ENCODE results near the gene CAMKV.
A peak's percentile ranks its signal among the peaks of the same experiment; 100 is the strongest.
"Not testable (repeated sequence)": the region's sequence is repeated elsewhere in the genome, so short reads cannot be mapped to it uniquely, and the experiment has no call there.

CAMKV gene

DNA sequence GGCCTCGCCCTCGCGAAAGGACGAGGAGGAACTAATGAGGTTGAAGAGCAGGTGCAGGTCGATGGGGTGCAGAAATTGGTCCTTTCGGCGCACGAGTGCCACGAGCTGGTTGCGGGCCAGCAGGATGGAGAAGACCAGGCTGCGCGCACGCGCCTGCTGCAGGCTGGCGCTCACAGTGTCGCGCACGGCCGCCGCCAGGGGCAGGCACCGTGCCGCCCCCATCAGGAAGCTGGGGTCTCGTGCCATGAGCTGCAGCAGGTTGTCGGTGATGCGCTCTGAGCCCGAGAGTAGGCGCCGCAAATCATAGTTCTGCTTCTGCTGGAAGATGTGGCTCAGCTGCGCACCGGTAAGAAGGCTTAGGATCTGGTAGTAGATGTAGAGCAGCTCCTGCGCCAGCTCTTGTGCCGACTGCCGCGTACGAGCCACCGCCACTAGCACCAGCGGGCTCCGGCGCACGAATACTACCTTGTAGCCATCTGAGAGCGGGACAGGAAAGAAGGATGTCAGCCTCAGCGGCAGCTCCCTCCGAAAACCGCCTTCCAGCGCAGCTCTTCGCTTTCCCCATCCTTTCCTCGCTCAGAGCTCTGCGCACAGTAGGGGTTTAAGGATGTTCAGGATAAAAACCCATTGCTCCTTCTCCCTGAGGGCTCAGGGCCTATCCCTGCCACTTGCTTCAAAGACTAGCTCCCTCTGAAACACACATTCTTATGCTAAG lies 40.9 kb upstream of the CAMKV start:
- peak; percentile 2 for DNase-seq (ENCODE audit: low spot score)
- in situ Hi-C loops (cut with MboI; ENCODE audit: low sequenced_read_pairs, unreplicated experiment) = no loop called here
- TF ChIP-seq, protein P1, sequence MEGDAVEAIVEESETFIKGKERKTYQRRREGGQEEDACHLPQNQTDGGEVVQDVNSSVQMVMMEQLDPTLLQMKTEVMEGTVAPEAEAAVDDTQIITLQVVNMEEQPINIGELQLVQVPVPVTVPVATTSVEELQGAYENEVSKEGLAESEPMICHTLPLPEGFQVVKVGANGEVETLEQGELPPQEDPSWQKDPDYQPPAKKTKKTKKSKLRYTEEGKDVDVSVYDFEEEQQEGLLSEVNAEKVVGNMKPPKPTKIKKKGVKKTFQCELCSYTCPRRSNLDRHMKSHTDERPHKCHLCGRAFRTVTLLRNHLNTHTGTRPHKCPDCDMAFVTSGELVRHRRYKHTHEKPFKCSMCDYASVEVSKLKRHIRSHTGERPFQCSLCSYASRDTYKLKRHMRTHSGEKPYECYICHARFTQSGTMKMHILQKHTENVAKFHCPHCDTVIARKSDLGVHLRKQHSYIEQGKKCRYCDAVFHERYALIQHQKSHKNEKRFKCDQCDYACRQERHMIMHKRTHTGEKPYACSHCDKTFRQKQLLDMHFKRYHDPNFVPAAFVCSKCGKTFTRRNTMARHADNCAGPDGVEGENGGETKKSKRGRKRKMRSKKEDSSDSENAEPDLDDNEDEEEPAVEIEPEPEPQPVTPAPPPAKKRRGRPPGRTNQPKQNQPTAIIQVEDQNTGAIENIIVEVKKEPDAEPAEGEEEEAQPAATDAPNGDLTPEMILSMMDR (IDR thresholded peaks at IDR 0.05; ENCODE audit: borderline replicate concordance, control extremely low read depth, extremely low read depth, insufficient read depth, missing control alignments) = no peak

DNA sequence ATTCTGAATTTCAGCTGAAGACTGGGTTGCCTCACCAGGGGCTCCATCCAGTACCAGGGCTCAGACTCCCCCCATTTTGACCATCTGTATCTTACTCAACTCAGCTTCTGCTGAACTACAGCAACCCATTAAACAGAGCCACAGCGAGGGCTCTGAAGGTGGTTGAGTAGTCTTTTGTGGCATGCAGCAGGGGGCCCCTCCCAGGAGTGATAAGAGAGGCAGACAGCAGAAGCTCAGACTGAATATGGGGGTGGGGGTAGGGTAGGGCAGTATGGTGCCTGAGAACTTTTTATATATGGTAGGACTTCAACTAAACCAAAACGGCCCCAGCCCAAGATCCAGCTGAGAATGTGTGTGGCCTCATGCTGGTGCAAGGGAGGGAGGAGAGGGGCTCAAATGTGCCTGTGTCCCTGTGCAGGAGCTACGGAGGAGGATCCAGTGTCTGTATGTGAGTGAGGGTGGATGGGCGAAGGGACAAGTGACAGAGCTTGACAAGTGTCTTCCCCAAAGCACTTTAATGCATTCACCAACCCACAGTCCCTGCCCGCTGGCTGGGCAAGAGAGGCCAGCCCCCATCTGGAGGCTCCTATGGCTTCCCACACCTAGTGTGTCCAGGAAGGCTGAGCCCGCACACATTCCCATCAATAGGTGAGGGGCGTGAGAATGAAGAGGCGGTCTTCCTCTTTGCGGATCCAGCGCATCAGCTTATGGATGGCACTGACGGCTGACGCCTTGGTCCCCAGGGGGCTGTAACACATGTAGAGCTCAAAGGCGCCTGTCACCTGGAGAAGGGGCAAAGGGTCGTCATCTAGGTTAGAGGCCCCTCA lies 38.9 kb upstream of the CAMKV start:
- TF ChIP-seq, protein P1 (IDR thresholded peaks at IDR 0.05; ENCODE audit: borderline replicate concordance, control extremely low read depth, extremely low read depth, insufficient read depth, missing control alignments) = no peak
- in situ Hi-C loops (cut with MboI; ENCODE audit: low sequenced_read_pairs, unreplicated experiment) = no loop called here
- DNase-seq (ENCODE audit: low spot score) = no peak

DNA sequence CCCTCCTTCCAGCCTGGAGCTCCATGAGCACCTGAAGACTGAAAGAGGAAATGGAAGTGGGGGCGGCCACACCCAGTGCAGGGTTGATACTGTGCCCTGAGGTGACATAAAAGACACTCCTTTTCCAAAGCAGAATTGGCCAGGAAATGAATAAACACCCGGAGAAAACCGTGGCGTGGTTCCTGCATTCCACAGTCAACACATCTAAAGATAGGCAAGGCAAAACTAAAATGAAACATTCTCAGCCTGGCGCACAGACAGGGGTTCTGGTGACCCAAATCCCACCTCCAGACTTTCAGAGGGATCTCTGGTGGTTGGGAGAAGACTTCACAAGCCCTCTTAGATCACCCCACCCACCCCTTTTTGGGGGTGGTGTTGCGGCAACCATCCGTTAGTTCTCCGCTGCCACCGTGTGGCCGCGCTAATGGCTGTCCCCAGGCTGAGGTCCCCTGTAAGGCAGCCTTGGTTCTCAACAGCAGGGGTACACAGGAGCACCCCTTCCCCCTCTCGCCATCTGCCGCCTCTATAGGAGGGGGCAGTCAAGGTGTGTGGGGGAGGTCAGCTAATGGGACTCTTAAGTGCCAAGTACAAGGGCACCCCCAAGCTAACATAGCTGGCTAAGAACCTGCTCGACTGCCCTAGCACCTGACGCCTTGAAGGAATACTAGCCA lies 36.5 kb upstream of the CAMKV start:
- TF ChIP-seq, protein P1 (IDR thresholded peaks at IDR 0.05; ENCODE audit: borderline replicate concordance, control extremely low read depth, extremely low read depth, insufficient read depth, missing control alignments) = peak; percentile 50
- in situ Hi-C loops (cut with MboI; ENCODE audit: low sequenced_read_pairs, unreplicated experiment) = no loop called here
- DNase-seq (ENCODE audit: low spot score) = peak; percentile 83

DNA sequence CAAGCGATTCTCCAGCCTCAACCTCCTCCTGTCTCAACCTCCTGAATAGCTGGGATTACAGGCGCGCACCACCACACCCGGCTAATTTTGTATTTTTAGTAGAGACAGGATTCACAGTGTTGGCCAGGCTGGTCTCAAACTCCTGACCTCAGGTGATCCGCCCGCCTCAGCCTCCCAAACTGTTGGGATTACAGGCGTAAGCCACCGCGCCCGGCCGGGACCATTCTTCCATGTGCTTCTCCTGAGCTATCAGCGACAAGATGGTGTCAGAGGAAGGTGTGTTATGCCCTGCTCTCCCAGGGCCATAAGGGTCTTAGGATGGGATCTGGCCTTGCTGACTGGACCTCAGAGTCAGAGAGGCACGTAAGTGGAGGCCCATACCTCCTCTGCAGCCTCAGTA lies 34.7 kb upstream of the CAMKV start:
- in situ Hi-C loops (cut with MboI; ENCODE audit: low sequenced_read_pairs, unreplicated experiment); DNase-seq (ENCODE audit: low spot score): not testable (repeated sequence)

DNA sequence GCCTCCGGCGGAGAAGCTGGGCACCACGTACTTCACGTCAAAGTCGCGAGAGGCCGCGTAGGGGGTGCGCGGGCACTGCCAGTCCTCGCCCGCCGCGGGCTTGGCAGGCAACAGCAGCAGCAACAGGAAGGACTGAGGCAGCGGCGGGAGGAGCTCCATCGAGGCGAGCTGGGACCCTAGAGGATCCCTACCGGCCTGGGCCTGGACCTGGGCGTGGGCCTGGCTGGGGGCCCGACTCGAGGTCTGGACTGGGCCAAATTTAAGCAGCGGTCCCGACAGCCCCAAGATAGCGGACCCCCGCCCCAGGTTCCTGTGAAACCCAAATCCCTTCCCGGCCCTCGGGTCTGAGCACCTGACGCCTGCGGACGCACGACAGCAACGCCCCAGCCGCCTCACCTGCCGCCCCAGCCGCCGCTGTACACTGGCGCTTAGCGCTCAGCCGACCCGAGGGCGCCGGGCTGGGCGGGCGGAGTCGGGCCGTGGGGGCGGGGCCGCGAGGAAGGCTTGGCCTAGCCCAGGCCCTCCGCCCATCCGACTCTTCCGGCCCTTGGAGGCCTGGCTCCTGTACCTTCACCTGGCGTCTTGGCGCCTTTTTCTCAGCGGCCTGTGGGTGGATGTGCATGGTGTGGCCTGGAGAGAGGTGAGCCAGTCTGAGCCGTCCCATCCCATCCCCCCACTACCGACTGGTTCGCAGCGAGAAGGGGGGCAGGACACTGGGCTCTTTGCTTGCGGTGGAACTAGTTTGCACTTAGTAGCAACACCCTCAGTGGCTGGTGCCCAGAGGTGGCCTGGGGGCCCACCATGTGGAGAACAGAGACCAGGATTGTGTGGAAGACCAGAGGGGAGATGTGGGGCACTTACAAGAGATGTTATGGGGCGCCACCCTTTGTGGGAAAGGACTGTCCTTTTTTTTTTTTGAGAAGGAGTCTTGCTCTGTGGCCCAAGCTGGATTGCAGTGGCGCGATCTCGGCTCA lies 34.0 kb upstream of the CAMKV start, which contains the start of gene MST1R:
MST1R (minus strand) TSS at position 423 of the 974 bp plus-strand sequence; CDS start at position 159, 264 bp downstream.
- DNase-seq (ENCODE audit: low spot score) = peak; percentile 94
- TF ChIP-seq, protein P1 (IDR thresholded peaks at IDR 0.05; ENCODE audit: borderline replicate concordance, control extremely low read depth, extremely low read depth, insufficient read depth, missing control alignments) = no peak
- in situ Hi-C loops (cut with MboI; ENCODE audit: low sequenced_read_pairs, unreplicated experiment) = no loop called here

DNA sequence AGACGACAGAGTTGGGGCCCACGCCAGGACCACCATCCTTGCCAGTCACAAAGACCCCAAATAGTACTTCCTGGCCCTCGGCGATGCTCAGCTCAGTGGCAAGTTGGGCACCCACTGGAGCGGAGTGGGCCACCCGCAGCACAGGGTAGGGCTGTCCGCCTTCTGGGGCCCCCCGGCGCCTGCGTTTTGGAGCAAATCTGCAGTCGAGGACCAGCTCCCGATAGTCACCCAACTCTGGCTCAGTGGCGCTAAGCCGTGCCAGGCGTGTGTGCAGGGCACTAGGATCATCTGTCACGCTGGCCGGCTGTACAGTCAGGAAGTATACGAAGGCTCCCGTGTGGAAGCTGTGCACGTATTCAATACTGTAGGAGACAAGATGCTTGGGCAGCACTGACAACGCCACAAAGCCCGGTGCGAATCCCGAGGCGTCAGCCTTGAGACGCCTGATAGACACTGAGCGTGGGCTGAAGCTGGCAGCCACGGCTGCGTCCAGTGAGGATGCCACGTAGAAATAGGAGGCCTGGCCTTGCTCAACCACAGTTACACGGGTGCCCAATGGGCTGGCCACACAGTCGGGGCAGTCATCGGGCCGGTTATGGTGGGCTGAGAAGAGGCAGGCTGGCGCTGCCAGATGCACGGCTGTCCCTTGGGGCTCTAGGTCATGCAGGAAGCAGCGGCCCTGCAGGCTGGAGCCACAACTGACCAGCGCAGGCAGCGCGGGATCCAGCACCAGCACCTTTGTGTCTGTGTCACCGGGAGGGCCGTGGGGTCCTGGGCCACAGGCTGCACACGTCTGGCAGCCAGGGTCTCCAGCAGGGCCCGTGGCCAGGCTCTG lies 33.0 kb upstream of the CAMKV start:
- TF ChIP-seq, protein P1 (IDR thresholded peaks at IDR 0.05; ENCODE audit: borderline replicate concordance, control extremely low read depth, extremely low read depth, insufficient read depth, missing control alignments) = no peak
- in situ Hi-C loops (cut with MboI; ENCODE audit: low sequenced_read_pairs, unreplicated experiment) = no loop called here
- DNase-seq (ENCODE audit: low spot score) = no peak

Data from GM13976 (cell line).